ENCODE data around the gene DDX51.
A peak's percentile ranks its signal among the peaks of the same experiment; 100 is the strongest.

GRCh38 chr12:132190012-132190755 lies 46.1 kb upstream of the DDX51 start:
- no peak for TF ChIP-seq POLR2A (IDR thresholded peaks at IDR 0.05)
- peak in 1 of 6 experiments; percentile 4 for TF ChIP-seq CTCF (IDR thresholded peaks at IDR 0.05)
- TF ChIP-seq POLR2AphosphoS5 (IDR thresholded peaks at IDR 0.05), result no peak

Measured in upper lobe of left lung (tissue), 4 donors.